K562 (cell line): ENCODE data around the gene ARL3. TPM values are rescaled to one million over a fixed set of nuclear protein-coding genes. Genes with fewer than 3 reads are reported as not detected.

Source experiments
- FOXO4 ChIP-seq: fragments of 450-650 bp; formaldehyde crosslinking; IDR thresholded peaks from 2 replicates; pipeline ENCODE4 v1.4.0; 2020; ENCODE audit warnings: mild to moderate bottlenecking, moderate library complexity
- HOXB6 ChIP-seq: fragments of 250-450 bp; sonication (Bioruptor Pico); IDR thresholded peaks from 2 replicates; pipeline ENCODE4 v1.5.1; 2022; ENCODE audit warnings: mild to moderate bottlenecking, borderline replicate concordance
- XRCC3 ChIP-seq: fragments of 450-650 bp; IDR thresholded peaks from 2 replicates; pipeline ENCODE4 v1.6.1; 2017; ENCODE audit warnings: mild to moderate bottlenecking, moderate library complexity
- ZNF318 ChIP-seq, 2 experiments: fragments of 450-650 bp; IDR thresholded peaks; 2 replicates each; pipeline ENCODE4 v1.6.1; 2016; ENCODE audit warnings: mild to moderate bottlenecking in 2 of 2, borderline replicate concordance in 1 of 2, low read depth in 1 of 2, moderate library complexity in 1 of 2
- ZNF512 ChIP-seq: IDR thresholded peaks from 2 replicates; pipeline ENCODE4 v1.6.1; 2016; ENCODE audit warnings: missing genetic modification characterization, missing compliant biosample characterization
- ZNF551 ChIP-seq: fragments of 250-450 bp; sonication (Bioruptor Pico); IDR thresholded peaks from 2 replicates; pipeline ENCODE4 v1.5.0; 2021; ENCODE audit warnings: mild to moderate bottlenecking, moderate library complexity
- polyA plus RNA-seq, 8 experiments: library from polyadenylated mRNA; depleted of rRNA in 4 of 8; stranded (reverse) in 5 of 8; unstranded in 3 of 8; fragments of >200 nt; fragmentation: Nextera tagmentation in 2 of 8; fragmentation: Illumina TruSeq in 1 of 8; extraction: Ambion mirVana in 2 of 8; extraction: Trizol in 1 of 8; gene quantifications; 2 replicates each; pipeline versions ENCODE4 v1.2.1 to v1.2.3, GENCODE V29; 2011 to 2014; ENCODE audit warnings: inconsistent platforms in 1 of 8, missing spikeins in 1 of 8
- total RNA-seq, 7 experiments: library from RNA; depleted of rRNA in 6 of 7; stranded (reverse); fragments of >200 nt in 6 of 7; fragmentation: Illumina TruSeq in 2 of 7; extraction: Trizol in 2 of 7; gene quantifications; 2 replicates each; pipeline versions ENCODE4 v1.2.1 to v1.2.3, GENCODE V29; 2011 to 2021; ENCODE audit warnings: low replicate concordance in 1 of 7
- TF ChIP-seq, protein P1 (sequence below): fragments of 250-450 bp; sonication (Bioruptor Pico); IDR thresholded peaks from 2 replicates; pipeline ENCODE4 v1.4.0; 2020; ENCODE audit warnings: mild to moderate bottlenecking, moderate library complexity

The ARL3 gene
- total and polyA plus RNA-seq, 9 of the 15 experiments (the other 6 are each of a cell fraction or from before 2014, with no cell fraction given), result 2.9 to 8.9 (median 4.8) TPM

DNA sequence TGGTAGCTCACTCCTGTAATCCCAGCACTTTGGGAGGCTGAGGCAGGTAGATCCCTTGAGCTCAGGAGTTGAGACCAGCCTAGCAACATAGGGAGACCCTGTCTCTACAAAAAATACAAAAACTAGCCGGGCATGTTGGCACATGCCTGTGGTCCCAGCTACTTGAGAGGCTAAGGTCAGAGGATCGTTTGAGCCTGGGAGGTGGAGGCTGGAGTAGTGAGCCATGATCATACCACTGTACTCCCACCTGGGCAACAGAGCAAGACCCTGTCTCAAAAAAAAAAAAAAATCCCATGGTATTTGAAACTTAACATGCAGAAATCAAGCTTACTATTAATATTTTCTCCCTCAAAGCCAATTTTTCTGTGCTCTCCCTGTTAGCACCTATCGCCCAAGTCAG is 6.1 kb upstream of the ARL3 start (continued):
- TF ChIP-seq FOXO4 (CRISPR knock-in tag) (no peak), ZNF551 (CRISPR knock-in tag) (no peak), XRCC3 (no peak), ZNF318 (IDR thresholded peaks at IDR 0.05; ENCODE audit: borderline replicate concordance in 1 of 2, low read depth in 1 of 2) (no peak), HOXB6 (no peak), ZNF512 (tag) (no peak)
- TF ChIP-seq, protein P1, sequence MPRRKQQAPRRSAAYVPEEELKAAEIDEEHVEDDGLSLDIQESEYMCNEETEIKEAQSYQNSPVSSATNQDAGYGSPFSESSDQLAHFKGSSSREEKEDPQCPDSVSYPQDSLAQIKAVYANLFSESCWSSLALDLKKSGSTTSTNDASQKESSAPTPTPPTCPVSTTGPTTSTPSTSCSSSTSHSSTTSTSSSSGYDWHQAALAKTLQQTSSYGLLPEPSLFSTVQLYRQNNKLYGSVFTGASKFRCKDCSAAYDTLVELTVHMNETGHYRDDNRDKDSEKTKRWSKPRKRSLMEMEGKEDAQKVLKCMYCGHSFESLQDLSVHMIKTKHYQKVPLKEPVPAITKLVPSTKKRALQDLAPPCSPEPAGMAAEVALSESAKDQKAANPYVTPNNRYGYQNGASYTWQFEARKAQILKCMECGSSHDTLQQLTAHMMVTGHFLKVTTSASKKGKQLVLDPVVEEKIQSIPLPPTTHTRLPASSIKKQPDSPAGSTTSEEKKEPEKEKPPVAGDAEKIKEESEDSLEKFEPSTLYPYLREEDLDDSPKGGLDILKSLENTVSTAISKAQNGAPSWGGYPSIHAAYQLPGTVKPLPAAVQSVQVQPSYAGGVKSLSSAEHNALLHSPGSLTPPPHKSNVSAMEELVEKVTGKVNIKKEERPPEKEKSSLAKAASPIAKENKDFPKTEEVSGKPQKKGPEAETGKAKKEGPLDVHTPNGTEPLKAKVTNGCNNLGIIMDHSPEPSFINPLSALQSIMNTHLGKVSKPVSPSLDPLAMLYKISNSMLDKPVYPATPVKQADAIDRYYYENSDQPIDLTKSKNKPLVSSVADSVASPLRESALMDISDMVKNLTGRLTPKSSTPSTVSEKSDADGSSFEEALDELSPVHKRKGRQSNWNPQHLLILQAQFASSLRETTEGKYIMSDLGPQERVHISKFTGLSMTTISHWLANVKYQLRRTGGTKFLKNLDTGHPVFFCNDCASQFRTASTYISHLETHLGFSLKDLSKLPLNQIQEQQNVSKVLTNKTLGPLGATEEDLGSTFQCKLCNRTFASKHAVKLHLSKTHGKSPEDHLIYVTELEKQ (CRISPR knock-in tag), result no peak
